ENCODE measurements around the gene HEXIM2. TPM values are rescaled to one million over a fixed set of nuclear protein-coding genes. Genes with fewer than 3 reads are reported as not detected.
"Not testable (repeated sequence)": the region's sequence is repeated elsewhere in the genome, so short reads cannot be mapped to it uniquely, and the experiment has no call there.

Gene HEXIM2
- total RNA-seq, 1 donor from 2014 or later, result 14.9 TPM

DNA sequence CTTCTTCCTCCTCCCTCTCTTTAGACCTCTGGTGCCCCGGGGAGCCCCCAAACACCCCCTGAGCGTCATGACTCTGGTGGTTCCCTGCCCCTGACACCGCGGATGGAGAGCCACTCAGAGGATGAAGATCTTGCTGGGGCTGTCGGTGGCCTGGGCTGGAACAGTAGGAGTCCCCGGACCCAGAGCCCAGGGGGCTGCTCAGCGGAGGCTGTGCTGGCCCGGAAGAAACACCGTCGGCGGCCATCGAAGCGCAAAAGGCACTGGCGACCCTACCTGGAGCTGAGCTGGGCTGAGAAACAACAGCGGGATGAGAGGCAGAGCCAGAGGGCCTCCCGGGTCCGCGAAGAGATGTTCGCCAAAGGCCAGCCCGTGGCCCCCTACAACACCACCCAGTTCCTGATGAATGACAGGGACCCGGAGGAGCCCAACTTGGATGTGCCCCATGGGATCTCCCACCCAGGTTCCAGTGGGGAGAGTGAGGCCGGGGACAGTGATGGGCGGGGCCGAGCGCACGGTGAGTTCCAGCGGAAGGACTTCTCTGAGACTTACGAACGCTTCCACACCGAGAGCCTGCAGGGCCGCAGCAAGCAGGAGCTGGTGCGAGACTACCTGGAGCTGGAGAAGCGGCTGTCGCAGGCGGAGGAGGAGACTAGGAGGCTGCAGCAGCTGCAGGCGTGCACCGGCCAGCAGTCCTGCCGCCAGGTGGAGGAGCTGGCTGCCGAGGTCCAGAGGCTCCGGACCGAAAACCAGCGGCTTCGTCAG lies 7.5 kb downstream of the HEXIM2 start:
- DNase-seq (ENCODE audit: low spot score), result no peak

DNA sequence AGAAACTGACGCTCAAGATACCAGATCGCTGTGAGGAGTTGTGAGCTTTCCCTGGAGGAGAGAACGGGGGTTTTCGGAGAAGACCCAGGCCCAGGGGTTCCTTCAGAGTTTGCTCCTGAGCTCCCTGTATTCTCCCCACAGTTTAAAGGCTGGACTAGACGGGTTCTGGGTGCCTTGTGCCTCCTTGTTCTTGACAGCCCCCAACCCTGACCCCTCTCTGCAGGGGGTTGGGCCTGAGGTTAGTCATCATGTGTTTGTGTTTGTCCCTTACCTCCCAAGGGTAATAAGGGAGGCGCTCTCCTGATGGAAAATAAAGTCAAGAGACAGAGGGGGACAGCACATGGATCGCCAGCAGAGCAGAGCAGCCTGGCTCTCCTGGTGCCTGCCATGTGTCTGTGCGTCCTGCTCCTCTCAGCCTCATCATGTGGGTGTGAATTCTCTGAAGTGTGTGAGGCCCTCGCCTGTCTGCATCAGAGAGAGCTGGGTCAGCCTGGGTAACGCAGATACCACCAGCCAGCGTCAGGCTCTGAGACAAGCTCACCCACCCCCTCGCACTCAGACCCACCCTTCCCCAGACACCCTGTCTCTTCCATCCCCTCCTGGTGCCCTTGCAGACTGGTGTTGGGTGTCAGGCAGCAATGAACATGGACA lies 8.7 kb downstream of the HEXIM2 start:
- no peak for DNase-seq (ENCODE audit: low spot score)

DNA sequence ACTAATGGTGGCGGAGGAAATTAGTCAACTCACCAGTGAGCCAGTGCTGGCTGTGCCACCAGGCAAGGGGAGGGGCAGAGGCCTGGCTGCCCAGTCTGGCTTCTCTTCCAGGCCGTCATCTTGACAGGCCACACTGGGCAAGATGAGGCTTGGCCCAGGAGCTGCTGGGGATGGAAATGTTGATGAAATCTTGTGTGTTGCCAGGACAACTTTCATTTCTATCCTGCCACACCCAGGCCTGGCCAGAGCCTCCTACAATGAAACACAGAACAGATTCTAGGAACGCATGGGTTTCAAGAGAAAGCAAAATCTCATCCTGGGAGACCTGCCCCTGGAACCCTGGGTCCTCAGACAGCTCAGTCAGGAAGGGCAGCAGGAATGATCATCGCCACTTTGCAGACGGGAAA lies 9.3 kb downstream of the HEXIM2 start:
- peak; percentile 56 for DNase-seq (ENCODE audit: low spot score)

DNA sequence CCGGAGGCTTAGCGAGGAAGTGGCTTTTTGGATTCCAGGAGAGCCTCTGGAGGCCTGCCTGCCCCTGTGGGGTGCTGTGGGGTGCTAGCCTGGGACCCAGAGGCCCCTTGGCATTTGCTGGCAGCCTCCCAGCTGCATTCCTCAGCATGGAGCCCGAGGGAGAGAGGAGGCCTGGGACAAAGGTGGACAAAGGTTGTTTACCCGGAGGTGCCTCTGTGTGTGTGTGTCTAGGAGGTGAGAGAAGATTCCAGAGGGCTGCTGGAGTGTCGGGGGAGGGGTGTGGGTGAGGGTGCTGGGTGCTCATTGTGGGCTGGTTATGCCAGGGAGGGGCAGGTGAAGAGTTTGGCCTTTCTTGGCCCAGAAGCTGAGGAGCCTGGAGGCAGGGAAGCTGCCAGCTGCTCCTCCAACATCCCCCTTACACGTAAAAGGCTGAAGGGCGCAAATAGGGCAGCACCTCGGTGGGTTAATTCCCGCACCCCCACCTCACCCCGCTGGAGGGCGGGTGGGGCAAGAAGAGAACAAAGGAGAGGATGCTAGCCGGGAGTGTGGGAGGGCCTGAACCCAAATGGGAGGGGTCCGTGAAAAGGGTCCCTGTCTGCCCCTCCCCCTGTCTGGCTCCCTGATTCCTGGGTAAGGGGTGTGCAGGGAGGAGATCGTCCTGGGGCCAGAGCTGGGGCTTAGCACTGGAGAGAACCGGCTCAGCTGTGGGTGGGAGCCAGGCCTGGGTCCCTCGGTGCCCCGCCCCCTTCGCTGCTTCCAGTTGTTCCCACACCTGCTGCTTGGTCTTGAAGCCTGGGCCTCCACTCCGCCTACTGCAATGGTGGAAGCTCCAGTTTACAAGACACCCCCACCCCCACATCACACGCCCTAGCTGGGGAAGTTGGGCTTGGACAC lies 9.9 kb downstream of the HEXIM2 start:
- peak; percentile 74 for DNase-seq (ENCODE audit: low spot score)

DNA sequence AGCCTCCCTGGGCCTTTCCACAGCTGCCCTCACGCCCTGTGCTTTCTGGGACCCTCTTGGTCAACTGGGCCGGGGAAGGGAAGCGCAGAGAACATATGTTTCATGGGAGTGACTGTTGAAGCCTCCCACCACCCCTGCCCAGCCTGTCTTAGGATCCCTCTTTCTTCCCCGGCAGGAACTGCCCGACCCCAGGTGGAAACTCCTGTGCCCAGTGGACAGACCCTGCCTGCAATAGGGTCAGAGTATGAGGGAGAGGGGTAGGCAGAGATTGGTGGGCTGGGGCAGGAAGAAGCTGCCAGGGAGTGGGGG lies 10.5 kb downstream of the HEXIM2 start:
- DNase-seq (ENCODE audit: low spot score), result no peak

DNA sequence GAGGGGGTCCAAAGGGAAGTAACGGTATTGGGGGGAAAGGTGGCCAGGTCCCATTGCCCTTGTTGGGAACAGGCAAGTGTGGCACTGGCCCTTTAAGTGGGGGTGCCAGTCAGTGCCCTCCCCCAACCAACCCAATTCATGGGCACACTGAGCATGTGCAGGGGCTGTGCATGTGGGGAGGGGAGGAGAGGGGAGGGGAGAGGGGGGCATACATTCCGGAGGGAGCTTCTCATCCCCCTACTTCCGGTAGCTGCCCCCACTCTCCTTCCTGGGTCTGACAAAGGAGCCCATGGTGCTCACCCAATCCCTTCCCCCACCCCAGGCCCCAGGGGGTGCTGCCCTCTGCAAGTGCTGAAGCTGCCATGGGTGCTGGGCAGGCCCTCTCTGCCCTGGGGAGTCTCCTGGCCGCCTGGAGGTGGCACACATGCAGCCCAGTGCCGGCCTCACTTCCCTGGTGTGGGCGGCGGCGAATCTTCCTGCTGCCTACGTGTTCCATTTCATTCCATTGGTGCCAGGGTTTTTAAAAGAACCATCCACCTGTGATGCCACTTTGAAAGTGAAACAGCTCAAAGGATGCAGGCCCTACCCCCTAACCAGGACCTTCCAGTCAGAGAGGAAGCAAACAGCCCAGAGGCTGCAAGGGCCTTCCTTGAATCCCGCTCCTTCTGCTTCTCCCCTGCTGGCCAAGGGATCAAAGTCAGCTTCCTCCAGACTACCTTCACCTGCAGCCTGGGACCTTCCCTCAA lies 11.0 kb downstream of the HEXIM2 start:
- DNase-seq (ENCODE audit: low spot score), result peak; percentile 66

DNA sequence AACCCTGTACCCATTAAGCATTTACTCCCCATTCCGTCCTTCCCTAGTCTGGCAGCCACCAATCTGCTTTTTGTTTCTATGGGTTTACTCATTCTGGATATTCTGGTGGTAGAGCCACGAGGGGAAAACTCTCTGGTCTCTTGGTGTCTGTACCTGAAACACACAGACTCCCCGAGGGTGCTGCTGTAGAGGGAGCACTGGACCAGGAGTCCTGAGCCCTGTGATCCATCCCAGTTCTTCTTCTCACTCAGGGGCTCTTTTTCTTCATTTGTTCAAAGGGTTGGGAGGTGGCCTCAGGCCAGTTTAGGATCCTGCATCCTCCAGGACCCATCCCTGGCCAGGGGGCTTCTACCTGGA lies 14.1 kb downstream of the HEXIM2 start:
- no peak for DNase-seq (ENCODE audit: low spot score)

DNA sequence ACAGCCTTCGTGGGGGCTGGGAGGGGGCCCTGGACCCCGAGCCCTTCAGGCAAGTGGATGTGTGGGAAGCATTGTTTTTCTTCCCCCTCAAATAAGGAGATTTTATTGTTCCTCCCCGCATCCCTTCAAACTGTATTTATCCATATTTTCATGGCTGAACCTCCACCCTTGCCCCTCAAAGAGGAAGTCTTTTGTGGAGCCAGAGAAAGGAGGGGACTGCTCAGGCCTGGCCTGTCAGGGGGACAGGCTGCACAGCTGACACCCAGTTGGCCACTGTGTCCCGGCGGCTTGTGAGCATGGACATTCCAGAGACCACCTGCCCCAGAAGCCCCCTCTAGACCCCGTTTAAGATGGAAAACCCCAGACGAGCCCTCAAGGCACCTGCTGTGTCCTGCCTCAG lies 15.9 kb downstream of the HEXIM2 start:
- no peak for DNase-seq (ENCODE audit: low spot score)

DNA sequence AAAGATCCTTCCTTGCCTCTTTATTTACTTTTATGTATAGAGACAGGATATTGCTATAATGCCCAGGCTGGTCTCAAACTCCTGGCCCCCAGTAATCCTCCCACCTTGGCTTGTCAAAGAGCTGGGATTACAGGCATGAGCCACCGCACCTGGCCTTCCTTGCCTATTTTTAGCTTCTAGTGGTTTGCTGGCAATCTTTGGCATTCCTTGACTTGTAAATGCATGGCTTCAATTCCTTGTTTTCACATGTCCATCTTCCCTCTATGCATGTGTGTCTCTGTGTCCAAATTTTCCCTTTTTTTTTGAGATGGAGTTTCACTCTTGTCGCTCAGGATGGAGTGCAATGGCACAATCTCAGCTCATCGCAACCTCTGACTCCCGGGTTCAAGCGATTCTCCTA lies 22.5 kb downstream of the HEXIM2 start:
- DNase-seq (ENCODE audit: low spot score), result no peak

DNA sequence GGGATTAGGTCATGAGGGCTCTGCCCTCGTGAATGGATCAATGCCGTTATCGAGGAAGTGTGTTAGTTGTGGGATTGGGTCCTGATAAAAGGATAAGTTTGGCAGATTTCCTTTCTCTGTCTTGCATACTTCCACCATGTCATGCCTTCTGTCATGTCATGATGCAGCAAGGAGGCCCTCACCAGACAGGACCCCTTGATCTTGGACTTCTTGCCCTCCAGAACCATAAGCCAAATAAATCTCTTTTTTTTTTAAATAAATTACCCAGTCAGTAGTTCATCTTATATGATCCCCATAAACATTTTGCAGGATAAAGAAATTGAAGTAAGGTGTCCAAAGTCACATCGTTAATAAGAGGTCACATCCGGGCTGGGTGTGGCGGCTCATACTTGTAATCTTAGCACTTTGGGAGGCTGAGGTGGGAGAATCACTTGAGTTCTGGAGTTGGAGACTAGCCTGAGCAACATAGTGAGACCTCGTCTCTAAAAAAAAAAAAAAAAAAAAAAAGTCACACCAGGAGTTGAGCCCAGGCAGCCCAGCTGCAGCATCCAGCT lies 25.2 kb downstream of the HEXIM2 start:
- DNase-seq (ENCODE audit: low spot score), result no peak

DNA sequence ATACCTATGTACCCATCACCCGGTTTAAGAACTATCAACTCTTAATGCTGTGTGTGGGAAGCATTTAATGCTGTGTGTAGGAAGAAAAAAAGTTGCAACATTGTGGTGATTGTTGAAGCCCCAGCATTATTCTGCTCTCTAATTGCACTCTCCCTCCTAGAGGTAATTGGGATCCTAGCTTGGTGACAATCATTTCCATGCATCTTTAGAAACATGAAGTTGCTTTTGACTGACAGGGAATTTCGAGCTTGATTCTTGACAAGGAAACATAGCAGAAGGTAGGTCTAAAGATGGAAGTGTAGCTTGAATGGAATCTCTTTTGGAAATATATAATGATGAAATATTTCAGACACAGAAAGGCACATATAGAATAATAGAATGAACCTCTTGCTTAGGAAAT lies 27.3 kb downstream of the HEXIM2 start:
- no peak for DNase-seq (ENCODE audit: low spot score)

DNA sequence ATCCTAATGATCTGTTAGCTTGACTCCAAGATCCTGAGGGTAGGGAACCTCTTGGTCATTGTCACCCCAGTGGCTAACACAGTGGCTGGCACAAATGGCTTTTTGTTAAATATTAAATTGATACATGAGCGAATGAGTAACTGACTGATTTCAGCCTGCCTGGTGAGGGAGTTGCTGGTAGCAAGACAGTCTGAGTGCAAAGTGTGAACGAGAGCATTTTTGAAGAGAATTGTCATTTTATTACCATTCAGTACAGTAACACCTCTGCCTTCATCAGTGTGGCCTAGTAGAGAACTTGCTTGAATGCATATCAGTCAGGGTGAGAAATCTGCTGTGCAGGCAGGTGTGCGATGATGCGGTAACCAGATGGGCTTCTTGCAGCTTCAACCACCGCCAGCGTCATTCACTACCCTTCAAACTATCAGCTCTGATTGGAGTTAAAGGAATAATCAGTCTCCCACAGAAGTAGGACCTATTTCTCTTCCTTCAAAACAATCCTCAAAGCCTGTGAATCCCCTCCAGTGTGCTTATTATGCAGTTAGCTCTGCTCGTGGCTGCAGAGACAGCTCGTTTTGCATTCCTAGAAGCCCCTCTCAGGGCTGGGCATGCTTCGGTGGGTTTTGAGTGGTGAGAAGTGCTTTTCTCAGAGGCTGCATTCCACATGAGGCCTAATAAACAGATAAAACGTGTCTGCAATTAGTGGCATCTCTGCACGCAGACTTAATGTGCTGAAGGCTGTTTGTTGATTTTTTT lies 29.0 kb downstream of the HEXIM2 start:
- peak; percentile 32 for DNase-seq (ENCODE audit: low spot score)

DNA sequence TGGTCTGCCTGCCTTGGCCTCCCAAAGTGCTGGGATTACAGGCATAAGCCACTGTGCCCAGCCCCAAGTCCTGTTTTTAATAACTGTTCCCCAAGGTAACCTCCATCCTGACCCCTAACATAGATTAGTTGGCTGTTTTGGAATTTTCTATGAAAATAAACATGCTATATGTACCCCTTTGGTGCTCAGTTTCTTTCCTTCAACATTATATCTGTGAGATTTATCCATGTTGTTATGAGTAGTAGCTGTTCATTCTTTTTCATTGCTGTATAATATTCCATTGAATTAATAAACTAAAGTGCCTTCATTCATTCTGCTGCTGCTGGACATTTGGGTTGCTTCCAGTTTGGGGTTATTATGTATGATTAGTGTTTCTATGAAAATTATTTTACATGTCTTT lies 33.7 kb downstream of the HEXIM2 start:
- no peak for DNase-seq (ENCODE audit: low spot score)

DNA sequence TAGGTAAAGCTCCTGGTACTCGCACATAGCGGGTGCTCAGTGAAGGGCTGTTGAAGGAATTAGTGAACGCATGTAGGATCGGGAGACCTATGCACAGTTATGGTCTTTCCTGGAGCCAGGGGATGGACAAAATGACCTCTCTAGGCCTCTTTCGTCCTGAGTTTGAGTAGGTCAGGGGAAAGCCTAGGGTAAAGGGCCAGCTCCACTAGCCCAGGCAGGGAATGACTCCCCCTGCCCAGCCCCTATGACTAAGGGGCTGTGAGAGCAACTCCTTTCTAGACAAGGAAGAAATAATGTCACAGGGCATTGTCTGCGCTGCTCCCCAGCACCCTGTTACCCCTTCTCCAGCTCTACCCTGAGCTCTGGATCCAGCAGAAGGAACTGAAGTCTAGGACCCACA lies 35.4 kb downstream of the HEXIM2 start:
- no peak for DNase-seq (ENCODE audit: low spot score)

DNA sequence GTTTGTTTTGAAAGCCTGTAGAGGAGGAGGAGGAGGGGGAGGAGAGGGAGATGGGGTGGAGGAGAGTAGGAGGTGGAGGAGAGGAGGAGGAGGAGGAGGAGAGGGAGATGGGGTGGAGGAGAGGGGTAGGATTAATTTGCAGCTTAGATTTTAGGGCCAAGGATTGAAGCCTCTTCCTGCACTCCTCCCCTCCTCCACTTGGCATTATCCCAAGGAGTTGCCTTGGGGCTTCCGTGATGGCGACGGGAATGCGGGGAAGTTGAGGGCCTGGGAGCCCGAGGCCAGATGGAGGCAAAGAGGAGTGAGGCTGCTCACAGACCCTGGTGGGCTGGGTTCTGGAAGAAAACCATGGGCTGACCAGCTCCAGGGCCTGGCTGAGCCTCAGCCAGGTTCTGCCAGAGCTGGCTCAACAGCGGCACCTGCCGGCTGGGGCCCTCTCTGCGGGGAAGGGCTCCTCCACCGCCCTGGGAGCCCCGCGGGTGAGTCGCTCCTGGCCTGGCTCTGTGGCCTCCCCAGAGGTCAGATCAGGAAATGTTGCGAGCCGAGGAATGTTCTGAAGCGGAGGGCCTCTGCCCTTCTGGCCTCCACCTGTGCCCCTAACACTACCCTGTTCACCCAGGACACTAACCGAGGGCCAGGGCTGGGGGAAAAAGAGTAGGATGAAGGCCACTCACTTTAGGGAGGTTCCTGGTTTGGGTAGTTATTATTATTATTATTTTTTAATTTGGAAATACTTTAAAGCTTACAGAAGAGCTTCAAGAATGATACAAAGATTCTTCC lies 36.1 kb downstream of the HEXIM2 start:
- peak; percentile 89 for DNase-seq (ENCODE audit: low spot score)

DNA sequence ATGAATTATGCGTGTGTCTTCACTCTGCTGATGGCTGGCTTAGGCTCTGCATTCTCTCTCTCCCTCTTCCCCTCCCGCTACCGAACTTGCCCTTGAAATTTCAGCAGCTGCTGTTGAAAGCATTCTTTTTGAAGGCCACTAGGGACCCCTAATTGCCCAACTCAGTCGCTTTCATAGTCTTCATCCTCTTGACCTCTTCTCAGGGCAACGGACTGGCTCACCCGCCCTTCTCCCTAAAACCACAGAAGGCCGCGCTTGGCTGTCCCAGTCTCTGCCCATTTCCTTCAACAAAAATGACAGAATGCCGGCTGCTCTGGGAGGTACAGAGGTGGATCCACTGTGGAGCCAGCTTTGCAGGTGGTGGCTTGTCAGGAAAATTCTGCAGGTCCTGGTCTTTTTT lies 39.0 kb downstream of the HEXIM2 start:
- no peak for DNase-seq (ENCODE audit: low spot score)

DNA sequence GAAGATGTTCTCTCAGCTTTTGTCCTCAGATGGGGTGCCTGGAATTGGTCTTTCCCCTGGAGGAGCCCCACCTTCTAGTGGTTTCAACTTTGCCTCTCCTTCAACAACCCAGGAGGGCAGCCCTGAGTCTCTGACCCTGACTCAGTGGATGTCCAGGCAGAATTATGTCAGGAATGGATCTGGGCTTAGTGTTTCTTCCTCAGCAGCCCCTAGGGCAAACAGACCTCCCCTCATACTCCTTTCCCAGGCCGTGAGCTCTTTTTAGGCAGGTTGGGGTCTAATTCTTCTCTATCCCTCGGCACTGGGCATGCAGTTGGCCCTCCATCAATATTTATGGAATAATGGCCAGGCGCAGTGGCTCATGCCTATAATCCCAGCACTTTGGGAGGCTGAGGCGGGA lies 39.8 kb downstream of the HEXIM2 start:
- DNase-seq (ENCODE audit: low spot score), result no peak

DNA sequence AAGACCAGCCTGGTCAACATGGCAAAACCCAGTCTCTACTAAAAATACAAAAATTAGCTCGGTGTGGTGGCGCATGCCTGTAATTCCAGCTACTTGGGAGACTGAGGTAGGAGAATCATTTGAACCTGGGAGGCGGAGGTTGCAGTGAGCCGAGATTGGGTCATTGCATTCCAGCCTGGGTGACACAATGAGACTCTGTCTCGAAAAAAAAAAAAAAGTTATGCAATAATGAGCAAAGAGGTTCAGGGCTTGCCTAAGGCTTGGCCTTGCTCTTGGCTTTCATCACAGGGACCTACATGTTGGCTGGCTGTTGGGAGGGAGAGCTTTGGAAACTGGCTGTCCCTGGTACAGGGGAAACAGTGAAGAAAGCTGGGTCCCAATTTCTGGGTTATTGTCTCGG lies 40.2 kb downstream of the HEXIM2 start:
- not testable (repeated sequence) for DNase-seq (ENCODE audit: low spot score)

DNA sequence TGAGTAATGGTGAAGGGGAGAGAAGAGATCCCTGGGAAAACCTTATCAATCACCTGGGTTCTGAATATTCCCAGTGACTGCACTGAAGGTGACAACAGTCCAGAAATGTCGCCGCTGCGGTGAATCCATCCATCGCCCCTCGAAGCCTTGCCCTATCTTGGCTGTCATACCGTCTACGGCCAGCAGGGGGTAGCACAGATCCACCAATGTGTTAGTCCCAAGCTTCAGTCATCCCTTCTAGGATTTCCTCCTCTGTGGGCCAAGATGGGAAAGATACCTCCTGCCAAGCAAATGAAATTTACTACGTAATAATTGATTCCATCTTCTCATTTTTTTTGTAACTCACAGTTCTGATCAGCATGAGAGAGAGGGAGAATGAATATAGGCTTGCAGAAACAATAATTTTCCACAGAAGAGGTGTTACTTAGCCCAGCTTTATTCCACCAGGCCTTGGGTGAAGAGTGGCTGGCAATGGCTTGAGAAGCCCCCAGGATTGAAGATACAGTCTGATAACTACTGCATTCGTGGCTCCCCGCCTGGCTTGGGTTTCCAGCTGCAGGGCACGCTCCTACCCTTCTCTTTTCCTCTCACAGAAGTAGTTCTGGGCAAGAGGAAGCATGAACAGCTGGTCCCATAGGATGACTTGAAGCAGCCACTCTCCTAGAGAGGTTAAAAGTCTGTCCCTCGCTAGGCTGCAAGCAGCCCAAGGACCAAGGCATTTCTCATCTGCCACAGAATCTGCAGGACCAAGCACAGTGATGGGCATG lies 57.4 kb downstream of the HEXIM2 start:
- DNase-seq (ENCODE audit: low spot score), result peak; percentile 88

All from mucosa of gallbladder (tissue), 1 donor.